ENCODE results near the gene HIVEP3. TPM values are rescaled to one million over a fixed set of nuclear protein-coding genes. Genes with fewer than 3 reads are reported as not detected.

The HIVEP3 gene
- total RNA-seq, 1 experiment from 2014 or later: 3.1 TPM

DNA sequence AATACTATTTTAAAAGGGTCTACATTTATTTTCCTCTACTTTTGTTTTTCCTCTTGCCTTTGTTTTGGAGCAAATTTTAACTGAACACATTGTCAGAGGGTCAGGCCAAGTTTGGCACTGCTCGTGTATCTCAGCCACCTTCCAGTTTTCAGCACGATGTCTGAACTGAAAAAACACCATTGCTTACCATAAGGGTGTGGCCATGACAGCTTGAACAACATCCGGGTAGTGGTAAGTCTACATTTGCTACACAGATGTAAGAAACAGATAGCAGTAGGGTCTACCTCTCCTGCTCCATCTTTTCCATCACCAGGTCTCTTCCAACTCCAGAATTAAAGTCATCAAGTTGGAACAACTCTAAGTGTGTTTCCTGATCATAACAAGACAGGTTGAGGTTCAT lies 4.2 kb downstream of the HIVEP3 start:
- no TSS peak for BruUV-seq (replicated peaks)
- POLR2A ChIA-PET (ENCODE audit: low non-redundant PET): no interaction called here

DNA sequence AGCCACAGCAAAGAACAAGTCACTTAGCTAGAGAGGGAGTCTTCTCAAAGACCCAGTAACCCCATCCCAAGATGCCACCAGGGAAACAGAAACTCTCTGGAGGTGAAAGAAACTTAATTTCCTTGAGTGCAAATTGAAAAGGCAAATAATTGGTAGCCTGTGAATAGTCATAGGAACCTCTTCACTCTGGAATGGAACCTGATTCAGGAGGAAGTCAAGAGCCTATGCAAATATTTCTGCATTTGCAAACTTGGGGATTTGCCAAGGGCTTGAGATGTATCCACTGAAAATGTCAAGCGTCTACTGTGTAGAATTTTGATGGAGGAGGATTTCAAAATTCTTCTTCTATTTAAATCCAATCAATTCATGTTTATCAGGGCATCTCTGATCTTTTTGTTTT lies 5.7 kb downstream of the HIVEP3 start:
- no peak for TF ChIP-seq CTCF (conservative IDR thresholded peaks at IDR 0.05; ENCODE audit: low read depth, low read length)
- no peak for TF ChIP-seq EZH2 (IDR thresholded peaks at IDR 0.05; ENCODE audit: borderline replicate concordance, low read depth, low read length, poor library complexity, severe bottlenecking)
- Histone ChIP-seq H3K27ac (ENCODE audit: low read depth, low read length, poor library complexity, severe bottlenecking) (no peak overlapping the region), H3K36me3 (ENCODE audit: insufficient read depth, low read length, poor library complexity, severe bottlenecking) (no peaks in the 10 kb centered on the region), H3K4me3 (ENCODE audit: low read depth, low read length, poor library complexity, severe bottlenecking) (no peak overlapping the region), H3K9me3 (ENCODE audit: low read depth, low read length, poor library complexity, severe bottlenecking) (no peaks in the 10 kb centered on the region), H3K4me1 (ENCODE audit: insufficient read depth, low read length, poor library complexity, severe bottlenecking) (no peaks in the 10 kb centered on the region), H3K27me3 (replicated peaks; ENCODE audit: insufficient read depth, low read depth, low read length, poor library complexity) (peaks cover 20% of the 10 kb centered on the region)
- BruUV-seq (replicated peaks): no TSS peak
- ChIA-PET CTCF (no interaction called here), POLR2A (ENCODE audit: low non-redundant PET) (no interaction called here)
- intact Hi-C loops (cut with micrococcal nuclease; ENCODE audit: unreplicated experiment): no loop called here
- no peak for DNase-seq (ENCODE audit: low spot score)

More for the DNA sequence above, 4.2 kb downstream of the HIVEP3 start:
- Histone ChIP-seq H3K4me1 (ENCODE audit: insufficient read depth, low read length, poor library complexity, severe bottlenecking) (peaks cover 13% of the 10 kb centered on the region), H3K27me3 (replicated peaks; ENCODE audit: insufficient read depth, low read depth, low read length, poor library complexity) (peaks cover 14% of the 10 kb centered on the region), H3K4me3 (ENCODE audit: low read depth, low read length, poor library complexity, severe bottlenecking) (no peak overlapping the region), H3K27ac (ENCODE audit: low read depth, low read length, poor library complexity, severe bottlenecking) (no peak overlapping the region), H3K9me3 (ENCODE audit: low read depth, low read length, poor library complexity, severe bottlenecking) (no peaks in the 10 kb centered on the region), H3K36me3 (ENCODE audit: insufficient read depth, low read length, poor library complexity, severe bottlenecking) (no peaks in the 10 kb centered on the region)
- TF ChIP-seq CTCF (conservative IDR thresholded peaks at IDR 0.05; ENCODE audit: low read depth, low read length): no peak
- no peak for TF ChIP-seq EZH2 (IDR thresholded peaks at IDR 0.05; ENCODE audit: borderline replicate concordance, low read depth, low read length, poor library complexity, severe bottlenecking)
- no peak for DNase-seq (ENCODE audit: low spot score)
- intact Hi-C loops (cut with micrococcal nuclease; ENCODE audit: unreplicated experiment): no loop called here
- CTCF ChIA-PET: interaction anchor here (0.6 kb wide), 1 partner anchor 420 kb away, joined by 3 read pairs; no protein-coding TSS in a partner anchor

- H3K27ac ChIP-seq (ENCODE audit: low read depth, low read length, poor library complexity, severe bottlenecking): no peak overlapping the region
- CTCF ChIA-PET: no interaction called here
- peaks cover 20% of the 10 kb centered on the region for H3K27me3 ChIP-seq (replicated peaks; ENCODE audit: insufficient read depth, low read depth, low read length, poor library complexity)
- TF ChIP-seq EZH2 (IDR thresholded peaks at IDR 0.05; ENCODE audit: borderline replicate concordance, low read depth, low read length, poor library complexity, severe bottlenecking) (no peak), CTCF (conservative IDR thresholded peaks at IDR 0.05; ENCODE audit: low read depth, low read length) (no peak)
- POLR2A ChIA-PET (ENCODE audit: low non-redundant PET): no interaction called here
- no peaks in the 10 kb centered on the region for H3K9me3 ChIP-seq (ENCODE audit: low read depth, low read length, poor library complexity, severe bottlenecking)
- no TSS peak for BruUV-seq (replicated peaks)
- H3K36me3 ChIP-seq (ENCODE audit: insufficient read depth, low read length, poor library complexity, severe bottlenecking): no peaks in the 10 kb centered on the region
- H3K4me3 ChIP-seq (ENCODE audit: low read depth, low read length, poor library complexity, severe bottlenecking): no peak overlapping the region
- DNase-seq (ENCODE audit: low spot score): no peak
- intact Hi-C loops (cut with micrococcal nuclease; ENCODE audit: unreplicated experiment): no loop called here
- H3K4me1 ChIP-seq (ENCODE audit: insufficient read depth, low read length, poor library complexity, severe bottlenecking): no peaks in the 10 kb centered on the region
These were observed 10.3 kb downstream of the HIVEP3 start for GRCh38 chr1:41908288-41908895.
